ENCODE results near the gene FAT3.

The FAT3 gene

GRCh38 chr11:92227959-92228935 lies 3.6 kb downstream of the FAT3 start:
- peak; percentile 20 for DNase-seq

- DNase-seq, result no peak
Measured at GRCh38 chr11:92236856-92237255, 12.2 kb downstream of the FAT3 start.

- DNase-seq, result no peak
Measured at GRCh38 chr11:92240916-92241315, 16.3 kb downstream of the FAT3 start.

GRCh38 chr11:92245700-92246271 lies 21.2 kb downstream of the FAT3 start:
- no peak for DNase-seq

- DNase-seq, result no peak
Measured at GRCh38 chr11:92246630-92247029, 22.0 kb downstream of the FAT3 start.

- DNase-seq, result no peak
Measured at GRCh38 chr11:92249156-92249753, 24.6 kb downstream of the FAT3 start.

GRCh38 chr11:92251980-92252379 lies 27.4 kb downstream of the FAT3 start:
- DNase-seq, result no peak

- DNase-seq, result no peak
Measured at GRCh38 chr11:92253421-92253820, 28.8 kb downstream of the FAT3 start.

GRCh38 chr11:92253945-92254344 lies 29.3 kb downstream of the FAT3 start:
- no peak for DNase-seq

- DNase-seq, result no peak
Measured at GRCh38 chr11:92257536-92257935, 32.9 kb downstream of the FAT3 start.

GRCh38 chr11:92259861-92260260 lies 35.2 kb downstream of the FAT3 start:
- no peak for DNase-seq

GRCh38 chr11:92264350-92264749 lies 39.7 kb downstream of the FAT3 start:
- no peak for DNase-seq

- DNase-seq, result no peak
Measured at GRCh38 chr11:92266806-92267205, 42.2 kb downstream of the FAT3 start.

GRCh38 chr11:92267278-92267677 lies 42.7 kb downstream of the FAT3 start:
- no peak for DNase-seq

- DNase-seq, result no peak
Measured at GRCh38 chr11:92267968-92268367, 43.4 kb downstream of the FAT3 start.

- DNase-seq, result no peak
Measured at GRCh38 chr11:92268546-92268945, 43.9 kb downstream of the FAT3 start.

GRCh38 chr11:92269021-92269420 lies 44.4 kb downstream of the FAT3 start:
- no peak for DNase-seq

- DNase-seq, result no peak
Measured at GRCh38 chr11:92269841-92270240, 45.2 kb downstream of the FAT3 start.

- DNase-seq, result no peak
Measured at GRCh38 chr11:92272651-92273050, 48.0 kb downstream of the FAT3 start.

All from NCI-H1417 treated with DMSO at 0.1 percent for 48 hours (cell line).